GM15510 (cell line): ENCODE data around the gene ZNF772.

Source experiments
- POLR2A ChIP-seq: IDR thresholded peaks from 3 replicates; pipeline ENCODE4 v1.6.1; 2011; ENCODE audit warnings: borderline replicate concordance; ENCODE audit not compliant: insufficient read length; ENCODE audit errors: extremely low read depth

The ZNF772 gene

GRCh38 chr19:57477191-57478008 lies at the start of gene ZNF772:
Gene ZNF772, minus strand, starts transcription at chr19:57477566. Its CDS starts 257 bp downstream, at chr19:57477309.
- TF ChIP-seq POLR2A: peak; percentile 29

- no peak for TF ChIP-seq POLR2A
These were observed 37.9 kb upstream of the ZNF772 start for GRCh38 chr19:57515255-57515654.

GRCh38 chr19:57512845-57513244 lies 35.5 kb upstream of the ZNF772 start:
- no peak for TF ChIP-seq POLR2A

- no peak for TF ChIP-seq POLR2A
These were observed 34.1 kb upstream of the ZNF772 start for GRCh38 chr19:57511484-57511883.

- no peak for TF ChIP-seq POLR2A
These were observed 28.8 kb upstream of the ZNF772 start for GRCh38 chr19:57506163-57506562.

GRCh38 chr19:57499680-57500395 lies 22.5 kb upstream of the ZNF772 start, which contains the start of gene ZNF773:
Gene ZNF773, plus strand, starts transcription at chr19:57499938. Its CDS starts 143 bp downstream, at chr19:57500081.
- peak; percentile 88 for TF ChIP-seq POLR2A

GRCh38 chr19:57487477-57488298 lies 10.3 kb upstream of the ZNF772 start, which contains the start of gene ZNF419:
Gene ZNF419, plus strand, starts transcription at chr19:57487750. Its CDS starts 201 bp downstream, at chr19:57487951.
- peak; percentile 64 for TF ChIP-seq POLR2A

GRCh38 chr19:57473646-57474045 lies 3.7 kb downstream of the ZNF772 start:
- no peak for TF ChIP-seq POLR2A

GRCh38 chr19:57466489-57466888 lies 10.9 kb downstream of the ZNF772 start:
- no peak for TF ChIP-seq POLR2A

GRCh38 chr19:57465680-57466381 lies 11.5 kb downstream of the ZNF772 start:
- TF ChIP-seq POLR2A: no peak

GRCh38 chr19:57452307-57452706 lies 25.1 kb downstream of the ZNF772 start:
- TF ChIP-seq POLR2A: no peak

GRCh38 chr19:57443121-57443696 lies 34.2 kb downstream of the ZNF772 start:
- no peak for TF ChIP-seq POLR2A

GRCh38 chr19:57441979-57442752 lies 35.2 kb downstream of the ZNF772 start:
- TF ChIP-seq POLR2A: no peak

- TF ChIP-seq POLR2A: no peak
These were observed 38.4 kb downstream of the ZNF772 start for GRCh38 chr19:57438925-57439324.

- no peak for TF ChIP-seq POLR2A
These were observed 39.4 kb downstream of the ZNF772 start for GRCh38 chr19:57437931-57438330.
